Cardiac muscle cell (in vitro differentiated cells and primary cell): ENCODE measurements around the gene ISM1. TPM values are rescaled to one million over a fixed set of nuclear protein-coding genes. Genes with fewer than 3 reads are reported as not detected.

ENCODE experiments used
- DNase-seq, 2 donors: peaks; one replicate each; pipeline versions ENCODE4 v3.0.0 to v3.0.0-alpha.2; 2010 to 2017; ENCODE audit warnings: low read depth in 1 of 2, low spot score in 1 of 2
- H3K27ac ChIP-seq: fragments of 200-600 bp; sonication (generic); 2 replicates; pipeline ENCODE4 v1.5.1; 2016
- H3K27me3 ChIP-seq: fragments of 200-600 bp; sonication (generic); 2 replicates; pipeline ENCODE4 v1.6.0; 2016; ENCODE audit warnings: control low read depth
- H3K36me3 ChIP-seq: fragments of 200-600 bp; sonication (generic); 2 replicates; pipeline ENCODE4 v1.5.1; 2016; ENCODE audit warnings: control low read depth
- H3K4me1 ChIP-seq: fragments of 200-600 bp; sonication (generic); 2 replicates; pipeline ENCODE4 v1.8.1; 2017; ENCODE audit warnings: low read depth, mild to moderate bottlenecking, mixed run types
- H3K4me3 ChIP-seq: fragments of 200-600 bp; sonication (generic); 2 replicates; pipeline ENCODE4 v1.5.1; 2016; ENCODE audit warnings: mild to moderate bottlenecking
- H3K9me3 ChIP-seq: fragments of 200-600 bp; sonication (generic); 2 replicates; pipeline ENCODE4 v1.5.1; 2017; ENCODE audit warnings: low read depth, mild to moderate bottlenecking, control low read depth
- polyA plus RNA-seq: library from polyadenylated mRNA; unstranded; fragments of >200 nt; fragmentation: Nextera tagmentation; extraction: Ambion mirVana; gene quantifications from 2 replicates; pipeline ENCODE4 v1.2.1, GENCODE V29; 2016
- total RNA-seq: library from RNA; depleted of rRNA; stranded (reverse); fragments of >200 nt; gene quantifications from 2 replicates; pipeline ENCODE4 v1.2.3, GENCODE V29; 2016
- TF ChIP-seq, protein P1 (sequence below): IDR thresholded peaks from 2 replicates; pipeline ENCODE4 v1.5.1; 2012; ENCODE audit warnings: low read depth, mild to moderate bottlenecking, low read length

The ISM1 gene
- total and polyA plus RNA-seq, 2 experiments from 2014 or later = 0.21 to 0.59 TPM

DNA sequence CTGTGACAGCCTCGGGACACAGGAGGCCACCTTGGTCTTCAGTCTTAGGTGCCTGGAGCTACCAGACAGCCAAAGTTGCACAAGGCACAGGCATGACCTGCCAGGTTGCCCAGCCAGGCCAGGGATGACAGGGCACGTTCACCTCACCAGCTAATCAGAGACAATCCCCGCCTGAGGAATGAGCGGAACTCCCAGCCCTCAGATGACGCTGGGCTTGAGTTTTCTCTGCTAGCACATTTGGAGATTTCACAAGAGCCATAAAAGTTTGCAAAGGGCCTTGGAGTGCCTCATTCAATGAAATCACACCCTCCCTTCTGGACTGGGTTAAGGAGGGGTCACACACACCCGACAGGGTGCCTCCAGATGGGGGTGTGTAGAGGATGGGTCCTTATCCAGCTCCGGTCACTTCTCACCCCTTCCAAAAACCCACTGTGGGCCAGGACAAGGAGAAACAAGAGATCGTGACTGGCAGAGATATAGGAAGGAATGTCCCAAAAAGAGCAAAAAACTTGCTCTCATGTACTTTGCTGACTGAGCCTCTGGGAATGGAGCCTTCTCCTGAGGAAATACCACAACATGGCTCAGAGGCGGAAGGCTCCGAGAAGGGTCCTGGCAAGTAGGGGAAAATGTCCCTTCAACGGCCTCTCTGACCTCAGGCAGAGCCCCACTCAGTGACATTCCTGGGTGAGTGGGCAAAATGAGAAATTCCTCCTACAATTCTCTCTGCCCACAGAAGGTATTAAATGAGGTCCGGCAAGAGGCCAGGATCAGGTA is 121.6 kb downstream of the ISM1 start:
- Histone ChIP-seq H3K4me1 (peaks cover 13% of the 10 kb centered on the region), H3K4me3 (no peak overlapping the region), H3K36me3 (no peaks in the 10 kb centered on the region), H3K27me3 (no peaks in the 10 kb centered on the region), H3K27ac (no peak overlapping the region), H3K9me3 (no peaks in the 10 kb centered on the region)
- TF ChIP-seq, protein P1, sequence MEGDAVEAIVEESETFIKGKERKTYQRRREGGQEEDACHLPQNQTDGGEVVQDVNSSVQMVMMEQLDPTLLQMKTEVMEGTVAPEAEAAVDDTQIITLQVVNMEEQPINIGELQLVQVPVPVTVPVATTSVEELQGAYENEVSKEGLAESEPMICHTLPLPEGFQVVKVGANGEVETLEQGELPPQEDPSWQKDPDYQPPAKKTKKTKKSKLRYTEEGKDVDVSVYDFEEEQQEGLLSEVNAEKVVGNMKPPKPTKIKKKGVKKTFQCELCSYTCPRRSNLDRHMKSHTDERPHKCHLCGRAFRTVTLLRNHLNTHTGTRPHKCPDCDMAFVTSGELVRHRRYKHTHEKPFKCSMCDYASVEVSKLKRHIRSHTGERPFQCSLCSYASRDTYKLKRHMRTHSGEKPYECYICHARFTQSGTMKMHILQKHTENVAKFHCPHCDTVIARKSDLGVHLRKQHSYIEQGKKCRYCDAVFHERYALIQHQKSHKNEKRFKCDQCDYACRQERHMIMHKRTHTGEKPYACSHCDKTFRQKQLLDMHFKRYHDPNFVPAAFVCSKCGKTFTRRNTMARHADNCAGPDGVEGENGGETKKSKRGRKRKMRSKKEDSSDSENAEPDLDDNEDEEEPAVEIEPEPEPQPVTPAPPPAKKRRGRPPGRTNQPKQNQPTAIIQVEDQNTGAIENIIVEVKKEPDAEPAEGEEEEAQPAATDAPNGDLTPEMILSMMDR = no peak
- DNase-seq = no peak

DNA sequence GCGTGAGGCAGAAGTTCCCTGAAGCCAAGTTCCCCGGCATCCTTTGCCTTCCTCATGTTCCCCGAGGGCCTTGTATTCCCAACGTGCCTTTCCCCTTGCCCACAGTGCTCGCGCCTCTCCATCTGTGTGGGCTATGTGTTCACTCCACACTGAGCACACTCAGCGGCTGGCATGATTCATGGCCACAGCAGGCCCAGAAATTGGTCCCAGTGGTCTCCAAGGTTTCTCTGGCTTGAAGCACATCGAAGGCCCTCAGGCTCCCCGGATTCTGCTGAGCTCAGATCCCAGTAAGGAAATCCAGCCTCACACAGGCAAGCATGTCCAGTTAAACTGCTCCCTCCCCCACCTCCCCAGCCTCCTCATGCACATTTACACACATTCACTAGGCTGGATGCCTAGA is 123.6 kb downstream of the ISM1 start:
- Histone ChIP-seq H3K4me1 (peaks cover 4% of the 10 kb centered on the region), H3K4me3 (no peak overlapping the region), H3K27me3 (no peaks in the 10 kb centered on the region), H3K9me3 (no peaks in the 10 kb centered on the region), H3K36me3 (no peaks in the 10 kb centered on the region), H3K27ac (no peak overlapping the region)
- no peak for DNase-seq
- TF ChIP-seq, protein P1 = no peak

DNA sequence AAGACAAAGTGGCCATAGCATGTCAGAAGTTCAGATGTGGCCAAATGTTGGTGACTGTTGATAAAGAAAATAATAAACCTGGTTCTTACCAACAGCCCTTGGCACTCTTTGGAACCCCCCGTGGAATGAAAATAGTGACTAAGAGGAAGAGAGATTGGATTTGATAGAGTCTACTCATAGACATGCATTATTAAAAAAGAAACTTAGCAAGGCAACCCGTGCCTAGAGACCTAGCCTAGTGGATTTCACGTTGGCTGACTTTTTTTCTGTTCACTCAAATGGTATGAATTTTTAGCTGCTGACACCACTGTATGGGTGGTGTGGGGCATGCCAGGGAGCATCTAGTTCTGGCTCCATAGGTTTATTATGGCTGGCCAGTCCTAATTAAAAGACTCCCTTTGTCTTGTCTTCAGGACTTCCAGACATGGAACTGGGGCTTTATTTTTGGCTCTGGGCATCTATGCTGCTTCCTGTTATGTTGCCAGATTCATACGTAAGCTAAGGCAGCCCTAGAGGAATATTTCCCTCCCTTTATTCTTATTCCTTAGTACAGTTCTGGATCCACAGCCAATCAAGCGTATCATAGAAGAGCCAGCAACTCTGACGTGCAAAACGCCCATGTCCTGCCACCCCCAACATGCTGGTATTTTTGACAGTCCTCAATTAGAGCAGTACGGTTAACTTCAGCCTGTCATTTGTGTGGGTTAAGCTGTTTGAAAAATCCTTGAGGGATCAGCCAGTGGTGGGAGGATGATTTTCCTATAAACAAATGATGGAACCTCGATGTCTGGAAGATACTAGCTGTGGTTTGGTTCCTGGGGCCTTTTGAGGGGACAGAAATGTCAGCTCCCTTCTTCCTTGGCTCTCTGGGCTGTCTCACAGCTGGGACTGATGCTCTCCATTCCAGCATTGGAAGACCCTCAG is 127.5 kb downstream of the ISM1 start:
- no peaks in the 10 kb centered on the region for H3K27me3 ChIP-seq
- no peak overlapping the region for H3K4me3 ChIP-seq
- no peaks in the 10 kb centered on the region for H3K9me3 ChIP-seq
- no peaks in the 10 kb centered on the region for H3K4me1 ChIP-seq
- H3K36me3 ChIP-seq = no peaks in the 10 kb centered on the region
- TF ChIP-seq, protein P1 = no peak
- H3K27ac ChIP-seq = no peak overlapping the region
- peak in 1 of 2 donors; percentile 15 for DNase-seq

DNA sequence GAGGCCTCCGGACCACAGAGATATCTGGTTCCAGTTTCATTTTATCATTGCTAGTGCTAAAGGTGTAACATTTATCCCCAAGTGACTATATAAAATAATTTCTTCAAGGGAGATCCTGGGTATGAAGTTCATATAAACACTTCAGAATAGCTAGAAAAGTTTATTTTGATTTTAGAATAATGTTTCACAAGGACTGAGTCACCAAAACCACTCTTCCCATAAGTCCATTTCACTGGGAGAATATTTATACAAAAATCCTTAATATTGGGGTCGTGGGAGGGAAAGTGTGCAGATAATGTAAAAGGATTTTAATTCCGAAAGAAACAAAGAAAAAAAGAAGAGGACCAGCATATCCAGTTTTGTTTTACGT is 128.1 kb downstream of the ISM1 start:
- TF ChIP-seq, protein P1 = no peak
- H3K27ac ChIP-seq = no peak overlapping the region
- H3K27me3 ChIP-seq = no peaks in the 10 kb centered on the region
- no peaks in the 10 kb centered on the region for H3K4me1 ChIP-seq
- no peak for DNase-seq
- no peak overlapping the region for H3K4me3 ChIP-seq
- no peaks in the 10 kb centered on the region for H3K9me3 ChIP-seq
- H3K36me3 ChIP-seq = no peaks in the 10 kb centered on the region

Other genes with a start within 250 kb of the ISM1 start
- 2.2 and 2.6 TPM in 2 replicates for gene SPTLC3, start 212.3 kb upstream of the ISM1 start, total RNA-seq
- 3.2 and 6.2 TPM in 2 replicates for gene SPTLC3, start 212.3 kb upstream of the ISM1 start, polyA plus RNA-seq